Stomach (tissue), 4 donors: ENCODE measurements around the gene INIP.

ENCODE experiments used
- EP300 ChIP-seq: sonication (generic); formaldehyde crosslinking; IDR thresholded peaks from one replicate; pipeline ENCODE4 v1.6.1; 2017; ENCODE audit warnings: antibody characterized with exemption
- TF ChIP-seq, protein P1 (sequence below), 7 experiments: fragments of 450-650 bp in 4 of 7; fragments of 200-600 bp in 3 of 7; sonication (generic) in 3 of 7; IDR thresholded peaks; one replicate each; pipeline ENCODE4 v1.5.1; 2016 to 2019; ENCODE audit warnings: antibody characterized with exemption in 7 of 7, control low read depth in 2 of 7, mild to moderate bottlenecking in 1 of 7

DNA sequence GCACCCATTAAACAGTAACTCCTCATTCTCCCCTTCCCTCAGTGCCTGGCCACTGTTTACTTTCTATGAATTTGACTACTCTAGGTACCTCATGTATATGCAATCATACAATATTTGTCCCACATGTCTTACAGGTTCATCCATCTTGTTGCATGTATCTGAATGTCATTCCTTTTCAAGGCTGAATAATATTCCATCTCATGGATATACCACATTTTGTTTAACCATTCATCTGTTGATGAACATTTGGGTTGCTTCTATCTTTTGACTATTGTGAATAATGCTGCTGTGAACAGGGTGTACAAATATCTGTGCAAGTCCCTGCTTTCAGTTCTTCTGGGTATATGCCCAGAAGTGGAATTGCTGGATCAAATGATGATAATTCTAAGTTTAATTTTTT, 40.9 kb downstream of the INIP start:
- TF ChIP-seq, protein P1, sequence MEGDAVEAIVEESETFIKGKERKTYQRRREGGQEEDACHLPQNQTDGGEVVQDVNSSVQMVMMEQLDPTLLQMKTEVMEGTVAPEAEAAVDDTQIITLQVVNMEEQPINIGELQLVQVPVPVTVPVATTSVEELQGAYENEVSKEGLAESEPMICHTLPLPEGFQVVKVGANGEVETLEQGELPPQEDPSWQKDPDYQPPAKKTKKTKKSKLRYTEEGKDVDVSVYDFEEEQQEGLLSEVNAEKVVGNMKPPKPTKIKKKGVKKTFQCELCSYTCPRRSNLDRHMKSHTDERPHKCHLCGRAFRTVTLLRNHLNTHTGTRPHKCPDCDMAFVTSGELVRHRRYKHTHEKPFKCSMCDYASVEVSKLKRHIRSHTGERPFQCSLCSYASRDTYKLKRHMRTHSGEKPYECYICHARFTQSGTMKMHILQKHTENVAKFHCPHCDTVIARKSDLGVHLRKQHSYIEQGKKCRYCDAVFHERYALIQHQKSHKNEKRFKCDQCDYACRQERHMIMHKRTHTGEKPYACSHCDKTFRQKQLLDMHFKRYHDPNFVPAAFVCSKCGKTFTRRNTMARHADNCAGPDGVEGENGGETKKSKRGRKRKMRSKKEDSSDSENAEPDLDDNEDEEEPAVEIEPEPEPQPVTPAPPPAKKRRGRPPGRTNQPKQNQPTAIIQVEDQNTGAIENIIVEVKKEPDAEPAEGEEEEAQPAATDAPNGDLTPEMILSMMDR (IDR thresholded peaks at IDR 0.05), result no peak
- no peak for TF ChIP-seq EP300
